Suprapubic skin (tissue), 4 donors: ENCODE data around the gene RPN2. TPM values are rescaled to one million over a fixed set of nuclear protein-coding genes. Genes with fewer than 3 reads are reported as not detected.

Experiments
- DNase-seq, 2 donors: peaks; one replicate each; pipeline ENCODE4 v3.0.0-alpha.2; 2019; ENCODE audit warnings: low spot score in 2 of 2
- H3K27ac ChIP-seq: fragments of 200-600 bp; sonication (generic); one replicate; pipeline ENCODE4 v1.5.1; 2019
- H3K27me3 ChIP-seq: fragments of 200-600 bp; sonication (generic); one replicate; pipeline ENCODE4 v1.5.1; 2019
- H3K36me3 ChIP-seq: fragments of 200-600 bp; sonication (generic); one replicate; pipeline ENCODE4 v1.5.1; 2019
- H3K4me1 ChIP-seq: fragments of 200-600 bp; sonication (generic); one replicate; pipeline ENCODE4 v1.5.1; 2019
- H3K4me3 ChIP-seq: fragments of 200-600 bp; sonication (generic); one replicate; pipeline ENCODE4 v1.5.1; 2019; ENCODE audit warnings: mild to moderate bottlenecking
- H3K9me3 ChIP-seq: fragments of 200-600 bp; sonication (generic); one replicate; pipeline ENCODE4 v1.5.1; 2019
- CTCF ChIP-seq, 2 donors: fragments of 200-600 bp in 1 of 2; fragments of 450-650 bp in 1 of 2; sonication (generic) in 1 of 2; IDR thresholded peaks; one replicate each; pipeline ENCODE4 v1.5.1; 2016 to 2019; ENCODE audit warnings: antibody characterized with exemption in 2 of 2, mild to moderate bottlenecking in 1 of 2, moderate library complexity in 1 of 2
- EP300 ChIP-seq: sonication (generic); formaldehyde crosslinking; IDR thresholded peaks from one replicate; pipeline ENCODE4 v1.6.1; 2017; ENCODE audit warnings: antibody characterized with exemption
- POLR2A ChIP-seq, 2 donors: fragments of 450-650 bp; IDR thresholded peaks; one replicate each; pipeline ENCODE4 v1.6.1; 2017; ENCODE audit warnings: antibody characterized with exemption in 2 of 2, mild to moderate bottlenecking in 2 of 2, moderate library complexity in 2 of 2
- POLR2AphosphoS5 ChIP-seq, 3 donors: sonication (generic); formaldehyde crosslinking; IDR thresholded peaks; one replicate each; pipeline ENCODE4 v1.6.1; 2017; ENCODE audit warnings: antibody characterized with exemption in 3 of 3
- WGBS: methylation state at CpG from one replicate; pipeline ENCODE4 v1.1.5; 2018; 5-methylcytosine and 5-hydroxymethylcytosine counted together
- total RNA-seq, 4 donors: library from RNA; depleted of rRNA; stranded (reverse); fragments of >200 nt; gene quantifications; one replicate each; pipeline ENCODE4 v1.1.0, GENCODE V29; 2016

RPN2 gene
- total RNA-seq, 4 donors from 2014 or later = 71.9 to 138 (median 132) TPM

- no peak for DNase-seq
- no peaks in the 10 kb centered on the region for H3K27me3 ChIP-seq
- WGBS = 85% methylated on average over 25 of the region's 25 CpGs
- H3K27ac ChIP-seq = no peak overlapping the region
- H3K4me3 ChIP-seq = no peak overlapping the region
- no peaks in the 10 kb centered on the region for H3K4me1 ChIP-seq
- H3K36me3 ChIP-seq = peaks cover 38% of the 10 kb centered on the region
- H3K9me3 ChIP-seq = no peaks in the 10 kb centered on the region
- TF ChIP-seq EP300 (no peak), POLR2A (IDR thresholded peaks at IDR 0.05) (no peak), POLR2AphosphoS5 (IDR thresholded peaks at IDR 0.05) (no peak), CTCF (IDR thresholded peaks at IDR 0.05) (no peak)
These were observed 66.4 kb downstream of the RPN2 start for GRCh38 chr20:37245216-37246150.

- TF ChIP-seq POLR2AphosphoS5 (IDR thresholded peaks at IDR 0.05) = no peak
- TF ChIP-seq CTCF (IDR thresholded peaks at IDR 0.05) = no peak
- no peak for TF ChIP-seq EP300
- no peak for TF ChIP-seq POLR2A (IDR thresholded peaks at IDR 0.05)
- no peaks in the 10 kb centered on the region for H3K9me3 ChIP-seq
- no peak overlapping the region for H3K27ac ChIP-seq
- peaks cover 27% of the 10 kb centered on the region for H3K36me3 ChIP-seq
- H3K4me1 ChIP-seq = no peaks in the 10 kb centered on the region
- DNase-seq = no peak
- H3K4me3 ChIP-seq = no peak overlapping the region
- no peaks in the 10 kb centered on the region for H3K27me3 ChIP-seq
- WGBS = 94% methylated on average over 5 of the region's 5 CpGs
These were observed 67.6 kb downstream of the RPN2 start for GRCh38 chr20:37246736-37247135.

GRCh38 chr20:37247547-37247946 lies 68.4 kb downstream of the RPN2 start:
- WGBS = 89% methylated on average over 1 of the region's 1 CpG
- H3K27ac ChIP-seq = no peak overlapping the region
- DNase-seq = no peak
- H3K4me1 ChIP-seq = no peaks in the 10 kb centered on the region
- H3K4me3 ChIP-seq = no peak overlapping the region
- no peaks in the 10 kb centered on the region for H3K9me3 ChIP-seq
- no peak for TF ChIP-seq EP300
- no peak for TF ChIP-seq POLR2A (IDR thresholded peaks at IDR 0.05)
- peaks cover 19% of the 10 kb centered on the region for H3K36me3 ChIP-seq
- H3K27me3 ChIP-seq = no peaks in the 10 kb centered on the region

GRCh38 chr20:37249304-37249703 lies 70.2 kb downstream of the RPN2 start:
- DNase-seq = no peak
- Histone ChIP-seq H3K9me3 (no peaks in the 10 kb centered on the region), H3K36me3 (peaks cover 4% of the 10 kb centered on the region), H3K4me3 (no peak overlapping the region), H3K27ac (no peak overlapping the region), H3K27me3 (no peaks in the 10 kb centered on the region), H3K4me1 (no peaks in the 10 kb centered on the region)
- no peak for TF ChIP-seq CTCF (IDR thresholded peaks at IDR 0.05)
- TF ChIP-seq POLR2AphosphoS5 (IDR thresholded peaks at IDR 0.05) = no peak
- TF ChIP-seq POLR2A (IDR thresholded peaks at IDR 0.05) = no peak
- TF ChIP-seq EP300 = no peak
- 96% methylated on average over 2 of the region's 2 CpGs for WGBS

DNA sequence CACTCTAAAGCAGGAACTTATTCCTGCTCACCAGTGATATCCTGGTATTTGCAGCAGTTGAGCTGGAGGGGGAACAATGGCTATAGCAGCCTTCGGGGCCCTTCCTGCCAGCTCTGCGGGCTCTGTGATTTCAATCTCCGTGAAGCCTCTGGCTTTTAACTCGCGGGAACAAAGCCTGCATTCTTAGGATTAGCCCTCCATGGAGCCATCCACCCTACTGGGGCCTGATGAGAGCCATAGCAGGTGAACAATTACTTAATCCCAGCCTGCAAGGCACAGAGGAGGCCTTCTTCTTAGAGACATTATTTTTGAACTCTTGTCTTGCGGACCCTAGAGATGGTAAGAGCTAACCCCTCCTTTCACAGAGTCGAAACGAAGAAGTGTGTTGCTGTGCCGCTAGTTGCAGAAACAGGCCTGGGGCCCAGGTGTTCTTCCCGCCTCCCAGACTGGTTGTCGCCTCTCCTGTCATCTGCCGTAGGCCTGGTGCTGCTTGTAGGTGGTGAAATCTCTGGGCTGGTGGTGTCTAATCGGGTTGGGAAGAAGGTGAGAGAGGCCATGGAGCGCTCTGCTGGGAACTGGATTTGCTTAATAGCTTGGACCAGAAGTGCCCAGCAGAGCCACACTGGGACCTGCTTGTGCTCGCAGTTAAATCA lies 72.8 kb downstream of the RPN2 start:
- Histone ChIP-seq H3K9me3 (no peaks in the 10 kb centered on the region), H3K4me1 (no peaks in the 10 kb centered on the region), H3K27ac (no peak overlapping the region), H3K36me3 (no peaks in the 10 kb centered on the region), H3K4me3 (no peak overlapping the region), H3K27me3 (no peaks in the 10 kb centered on the region)
- WGBS = 66% methylated on average over 15 of the region's 15 CpGs
- TF ChIP-seq POLR2AphosphoS5 (IDR thresholded peaks at IDR 0.05) (no peak), EP300 (no peak), CTCF (IDR thresholded peaks at IDR 0.05) (no peak), POLR2A (IDR thresholded peaks at IDR 0.05) (no peak)
- DNase-seq = no peak
